Testis (tissue), 5 donors: ENCODE results near the gene PSMC5. TPM values are rescaled to one million over a fixed set of nuclear protein-coding genes. Genes with fewer than 3 reads are reported as not detected.

Experiments used
- DNase-seq: peaks from one replicate; pipeline ENCODE4 v3.0.0-alpha.2; 2019
- H3K27ac ChIP-seq, 2 donors: fragments of 200-600 bp; sonication (generic); one replicate each; pipeline ENCODE4 v1.5.1; 2019
- H3K27me3 ChIP-seq: fragments of 200-600 bp; sonication (generic); one replicate; pipeline ENCODE4 v1.5.1; 2019
- H3K36me3 ChIP-seq: fragments of 200-600 bp; sonication (generic); one replicate; pipeline ENCODE4 v1.5.1; 2017; ENCODE audit warnings: low read depth; ENCODE audit errors: missing control alignments
- H3K4me1 ChIP-seq: fragments of 200-600 bp; sonication (generic); one replicate; pipeline ENCODE4 v1.5.1; 2019
- H3K4me3 ChIP-seq, 2 donors: fragments of 200-600 bp; sonication (generic); one replicate each; pipeline ENCODE4 v1.5.1; 2017 to 2019
- H3K9me3 ChIP-seq: fragments of 200-600 bp; sonication (generic); one replicate; pipeline ENCODE4 v1.5.1; 2017
- POLR2A ChIP-seq: fragments of 450-650 bp; IDR thresholded peaks from one replicate; pipeline ENCODE4 v1.6.1; 2017; ENCODE audit warnings: antibody characterized with exemption, mild to moderate bottlenecking, moderate library complexity
- WGBS, 2 donors: methylation state at CpG; one replicate each; pipeline ENCODE4 v1.1.5; 2018; 5-methylcytosine and 5-hydroxymethylcytosine counted together
- intact Hi-C: fragments of 100-400 bp; cut with DNase I; formaldehyde crosslinking; loops from one replicate; pipeline ENCODE4 v1.15.1; 2023; ENCODE audit warnings: low total_unique reads
- long read RNA-seq, 2 donors: transcript quantifications; one replicate each; lab custom pipeline, GENCODE V29; 2026
- polyA plus RNA-seq: library from polyadenylated mRNA; stranded (reverse); fragments of 350-450 nt; fragmentation: Illumina TruSeq; extraction: RNeasy Lipid Tissue Mini Kit (QIAGEN cat#74804); gene quantifications from one replicate; pipeline ENCODE4 v1.2.3, GENCODE V29; 2014; ENCODE audit warnings: low read depth, low replicate concordance; ENCODE audit not compliant: insufficient read depth
- total RNA-seq, 2 donors: library from RNA; depleted of rRNA; stranded (reverse); fragments of >200 nt; gene quantifications; one replicate each; pipeline ENCODE4 v1.2.3, GENCODE V29; 2016
- TF ChIP-seq, protein P1 (sequence below), 3 experiments: fragments of 450-650 bp in 2 of 3; fragments of 200-600 bp in 1 of 3; sonication (generic) in 1 of 3; IDR thresholded peaks; one replicate each; pipeline ENCODE4 v1.5.1; 2016 to 2019; ENCODE audit warnings: antibody characterized with exemption in 3 of 3, mild to moderate bottlenecking in 2 of 3, moderate library complexity in 1 of 3

Gene PSMC5
- total RNA-seq, result 100 to 1,000 TPM; 121 to 145 TPM
- 269 TPM for polyA plus RNA-seq
- long read RNA-seq, donor 1, transcript PSMC5-201 (12 exons, 1,579 nt), result major isoform, 53 of 93 reads
- long read RNA-seq, donor 1, transcript PSMC5-218 (2 exons, 576 nt), result minor isoform, 9 of 93 reads
- long read RNA-seq, donor 1, partial matches to known transcripts, result 24 of 93 reads
- long read RNA-seq, donor 1, other reads (novel, unspliced or antisense), result 0 of 93 reads
- long read RNA-seq, donor 2, transcript PSMC5-201 (12 exons, 1,579 nt), result major isoform, 48 of 64 reads
- long read RNA-seq, donor 2, partial matches to known transcripts, result 9 of 64 reads
- long read RNA-seq, donor 2, other reads (novel, unspliced or antisense), result 0 of 64 reads

DNA sequence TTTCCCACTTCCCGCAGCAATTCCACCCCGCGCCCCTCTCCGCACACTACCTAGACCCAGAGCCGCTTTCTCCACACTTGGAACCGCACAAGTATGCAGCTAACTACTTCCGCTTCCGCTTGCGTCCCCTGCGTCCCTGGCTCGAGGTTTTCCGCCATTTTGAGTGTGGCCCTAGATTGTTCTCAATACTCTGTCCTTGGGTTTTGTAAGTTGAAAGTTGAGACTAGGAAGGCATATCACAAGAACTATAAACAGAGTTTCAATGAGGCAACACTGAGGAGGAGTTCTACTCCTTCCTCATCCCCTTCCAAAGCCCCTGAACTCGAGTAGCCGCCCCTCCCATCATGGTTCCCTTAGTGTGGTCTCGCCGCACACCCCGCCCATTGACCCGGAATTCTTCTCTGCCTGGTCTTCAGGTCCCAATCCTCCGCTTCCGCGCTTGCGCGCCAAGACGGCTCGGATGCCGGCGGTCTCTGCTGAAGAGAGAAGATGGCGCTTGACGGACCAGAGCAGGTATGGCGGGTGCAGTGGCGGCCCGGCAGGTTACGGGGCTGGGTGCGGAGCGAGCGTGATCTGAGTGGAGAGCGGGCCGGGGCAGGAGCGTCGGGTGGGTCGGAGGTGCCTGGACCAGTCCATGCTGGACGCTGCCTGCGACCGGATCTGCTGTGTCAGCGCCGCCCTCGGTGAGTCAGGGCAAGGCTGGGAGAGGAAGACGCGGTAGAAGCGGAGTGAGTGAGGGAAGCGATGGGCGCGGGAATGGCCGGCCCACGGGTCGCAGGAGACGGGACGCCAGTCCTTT is at the start of gene PSMC5, which contains the start of gene FTSJ3:
Gene PSMC5 (plus strand): TSS at position 430 of the 799 bp plus-strand sequence. CDS start 60 bp downstream, at position 490.
Gene FTSJ3 (minus strand): TSS at position 662 of the 799 bp plus-strand sequence. CDS start 761 bp downstream, outside the sequence.
- peak; percentile 99 for DNase-seq
- peak within 1 kb of the TSS; percentile 84 to 94 for H3K4me3 ChIP-seq
- TF ChIP-seq, protein P1, sequence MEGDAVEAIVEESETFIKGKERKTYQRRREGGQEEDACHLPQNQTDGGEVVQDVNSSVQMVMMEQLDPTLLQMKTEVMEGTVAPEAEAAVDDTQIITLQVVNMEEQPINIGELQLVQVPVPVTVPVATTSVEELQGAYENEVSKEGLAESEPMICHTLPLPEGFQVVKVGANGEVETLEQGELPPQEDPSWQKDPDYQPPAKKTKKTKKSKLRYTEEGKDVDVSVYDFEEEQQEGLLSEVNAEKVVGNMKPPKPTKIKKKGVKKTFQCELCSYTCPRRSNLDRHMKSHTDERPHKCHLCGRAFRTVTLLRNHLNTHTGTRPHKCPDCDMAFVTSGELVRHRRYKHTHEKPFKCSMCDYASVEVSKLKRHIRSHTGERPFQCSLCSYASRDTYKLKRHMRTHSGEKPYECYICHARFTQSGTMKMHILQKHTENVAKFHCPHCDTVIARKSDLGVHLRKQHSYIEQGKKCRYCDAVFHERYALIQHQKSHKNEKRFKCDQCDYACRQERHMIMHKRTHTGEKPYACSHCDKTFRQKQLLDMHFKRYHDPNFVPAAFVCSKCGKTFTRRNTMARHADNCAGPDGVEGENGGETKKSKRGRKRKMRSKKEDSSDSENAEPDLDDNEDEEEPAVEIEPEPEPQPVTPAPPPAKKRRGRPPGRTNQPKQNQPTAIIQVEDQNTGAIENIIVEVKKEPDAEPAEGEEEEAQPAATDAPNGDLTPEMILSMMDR (IDR thresholded peaks at IDR 0.05), result peak in 2 of 3 experiments; percentile 24 to 27
- TF ChIP-seq POLR2A, result no peak
- peaks cover 8% of the 10 kb centered on the region for H3K4me1 ChIP-seq
- intact Hi-C loops, result loop anchor here (10.0 kb wide), 1 partner anchor 52 kb away; the partner anchor contains the start of genes CCDC47 and DDX42
- H3K27ac ChIP-seq, result peak within 1 kb of the TSS; percentile 93 to 96
- H3K27me3 ChIP-seq, result no peaks in the 10 kb centered on the region
- no peaks in the 10 kb centered on the region for H3K36me3 ChIP-seq
- H3K9me3 ChIP-seq, result no peaks in the 10 kb centered on the region
- WGBS, 2 donors, result 0 to 1% methylated on average over 40 to 58 of the region's 58 CpGs

- Histone ChIP-seq H3K27me3 (no peaks in the 10 kb centered on the region), H3K36me3 (no peaks in the 10 kb centered on the region), H3K4me3 (no peak overlapping the region), H3K9me3 (no peaks in the 10 kb centered on the region), H3K4me1 (peaks cover 7% of the 10 kb centered on the region), H3K27ac (no peak overlapping the region)
- no peak for TF ChIP-seq POLR2A
- TF ChIP-seq, protein P1 (IDR thresholded peaks at IDR 0.05), result no peak
- WGBS, 2 donors, result 85 to 86% methylated on average over 1 of the region's 1 CpG
- intact Hi-C loops, result no loop called here
- no peak for DNase-seq
These were observed 46.7 kb upstream of the PSMC5 start for GRCh38 chr17:63780507-63780906.

- Histone ChIP-seq H3K4me1 (peaks cover 3% of the 10 kb centered on the region), H3K27me3 (no peaks in the 10 kb centered on the region), H3K4me3 (no peak overlapping the region), H3K27ac (no peak overlapping the region), H3K9me3 (no peaks in the 10 kb centered on the region), H3K36me3 (no peaks in the 10 kb centered on the region)
- no peak for TF ChIP-seq POLR2A
- TF ChIP-seq, protein P1 (IDR thresholded peaks at IDR 0.05), result no peak
- 98 to 99% methylated on average over 4 of the region's 4 CpGs for WGBS, 2 donors
- no peak for DNase-seq
- intact Hi-C loops, result no loop called here
These were observed 46.3 kb upstream of the PSMC5 start for GRCh38 chr17:63780928-63781327.

DNA sequence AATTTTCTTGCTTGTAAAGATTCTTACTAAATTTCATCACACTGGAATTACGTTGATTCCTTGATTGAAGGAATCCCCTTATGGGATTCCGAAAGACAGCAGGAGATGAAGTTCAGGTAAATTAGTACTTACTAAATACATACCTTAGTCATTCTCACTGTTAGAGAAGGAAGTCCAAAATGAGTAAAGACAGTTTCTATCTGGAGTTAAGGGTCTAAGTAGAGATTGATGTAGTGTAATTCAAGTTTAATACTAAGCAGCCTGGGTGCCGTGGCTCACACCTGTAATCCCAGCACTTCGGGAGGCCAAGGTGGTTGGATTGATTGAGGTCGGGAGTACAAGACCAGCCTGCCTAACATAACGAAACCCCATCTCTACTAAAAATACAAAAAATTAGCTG is 43.7 kb upstream of the PSMC5 start:
- no peaks in the 10 kb centered on the region for H3K4me1 ChIP-seq
- WGBS, 2 donors, result 73 to 75% methylated on average over 6 of the region's 6 CpGs
- intact Hi-C loops, result no loop called here

More for the DNA sequence above, 43.7 kb upstream of the PSMC5 start:
- no peak overlapping the region for H3K4me3 ChIP-seq
- H3K36me3 ChIP-seq, result no peaks in the 10 kb centered on the region
- TF ChIP-seq, protein P1 (IDR thresholded peaks at IDR 0.05), result no peak
- TF ChIP-seq POLR2A, result no peak
- H3K27me3 ChIP-seq, result no peaks in the 10 kb centered on the region
- H3K9me3 ChIP-seq, result no peaks in the 10 kb centered on the region
- no peak for DNase-seq
- H3K27ac ChIP-seq, result no peak overlapping the region
